BJ (cell line): Measurements from ENCODE around the gene S100Z. TPM values are rescaled to one million over a fixed set of nuclear protein-coding genes. Genes with fewer than 3 reads are reported as not detected.

Experiments used
- CTCF ChIA-PET: fragments of 350-600 bp; formaldehyde crosslinking; extraction: SDS; loops from one replicate; lab custom pipeline; 2021; ENCODE audit warnings: antibody characterized with exemption, inconsistent platforms; lab: Yijun Ruan, JAX
- POLR2A ChIA-PET: fragments of 300-600 bp; sonication (Branson Sonifier 250); formaldehyde crosslinking; extraction: SDS; loops from one replicate; lab custom pipeline; 2021; ENCODE audit warnings: antibody characterized with exemption; lab: Charles Lee
- DNase-seq: peaks from one replicate; pipeline ENCODE4 v3.0.0-alpha.2; 2011; ENCODE audit warnings: low read depth
- H3K27me3 ChIP-seq: 2 replicates; pipeline ENCODE4 v1.6.0; 2011; ENCODE audit warnings: low read length; ENCODE audit not compliant: control insufficient read depth, insufficient read depth
- H3K36me3 ChIP-seq: 2 replicates; pipeline ENCODE4 v1.5.1; 2011; ENCODE audit warnings: low read length; ENCODE audit not compliant: control insufficient read depth, insufficient read depth
- H3K4me3 ChIP-seq: 2 replicates; pipeline ENCODE4 v1.5.1; 2011; ENCODE audit warnings: low read depth, mild to moderate bottlenecking, control low read depth, low read length
- CTCF ChIP-seq: IDR thresholded peaks from 2 replicates; pipeline ENCODE4 v1.5.1; 2011; ENCODE audit warnings: low read depth, mild to moderate bottlenecking, control low read depth, inconsistent platforms, low read length, moderate library complexity; ENCODE audit not compliant: insufficient read depth
- polyA plus RNA-seq: library from polyadenylated mRNA; depleted of rRNA; stranded (reverse); fragments of >200 nt; gene quantifications from 2 replicates; pipeline ENCODE4 v1.2.3, GENCODE V29; 2011

S100Z gene
- polyA plus RNA-seq, 1 experiment = not detected

- Histone ChIP-seq H3K27me3 (peaks cover 1% of the 10 kb centered on the region; the same call in 1 of the 2 replicates), H3K36me3 (no peaks in the 10 kb centered on the region), H3K4me3 (no peak overlapping the region)
- TF ChIP-seq CTCF = no peak
- no peak for DNase-seq
- ChIA-PET CTCF (interaction anchor here (0.6 kb wide), 1 partner anchor 19 kb away, joined by 3 read pairs; no protein-coding TSS in a partner anchor), POLR2A (no interaction called here)
Observed at GRCh38 chr5:76938177-76938576, 88.4 kb downstream of the S100Z start.

GRCh38 chr5:76941000-76941399 is 91.2 kb downstream of the S100Z start:
- DNase-seq = no peak

GRCh38 chr5:76941442-76941841 is 91.6 kb downstream of the S100Z start:
- H3K36me3 ChIP-seq = no peaks in the 10 kb centered on the region
- ChIA-PET POLR2A (no interaction called here), CTCF (no interaction called here)
- no peak for TF ChIP-seq CTCF
- DNase-seq = no peak
- no peak overlapping the region for H3K4me3 ChIP-seq
- no peaks in the 10 kb centered on the region; the same call in 1 of the 2 replicates for H3K27me3 ChIP-seq

More at GRCh38 chr5:76941000-76941399, 91.2 kb downstream of the S100Z start:
- no peak for TF ChIP-seq CTCF
- POLR2A ChIA-PET = no interaction called here
- H3K27me3 ChIP-seq = no peaks in the 10 kb centered on the region; the same call in 1 of the 2 replicates
- no peak overlapping the region for H3K4me3 ChIP-seq
- CTCF ChIA-PET = no interaction called here
- H3K36me3 ChIP-seq = no peaks in the 10 kb centered on the region

- no peaks in the 10 kb centered on the region for H3K36me3 ChIP-seq
- no peaks in the 10 kb centered on the region; the same call in 1 of the 2 replicates for H3K27me3 ChIP-seq
- CTCF ChIA-PET = interaction anchor here (1.0 kb wide), 1 partner anchor 73 kb away, joined by 3 read pairs; no protein-coding TSS in a partner anchor
- no peak overlapping the region for H3K4me3 ChIP-seq
- TF ChIP-seq CTCF = no peak
- POLR2A ChIA-PET = no interaction called here
- peak; percentile 55 for DNase-seq
Observed at GRCh38 chr5:76942581-76942980, 92.8 kb downstream of the S100Z start.

- POLR2A ChIA-PET = no interaction called here
- CTCF ChIA-PET = interaction anchor here (1.0 kb wide), 1 partner anchor 74 kb away, joined by 3 read pairs; no protein-coding TSS in a partner anchor
Observed at GRCh38 chr5:76943006-76943405, 93.2 kb downstream of the S100Z start.

More at GRCh38 chr5:76943006-76943405, 93.2 kb downstream of the S100Z start:
- no peak overlapping the region for H3K4me3 ChIP-seq
- H3K36me3 ChIP-seq = no peaks in the 10 kb centered on the region
- TF ChIP-seq CTCF = no peak
- DNase-seq = no peak
- H3K27me3 ChIP-seq = no peaks in the 10 kb centered on the region; the same call in 1 of the 2 replicates
